Renal cortical epithelial cell (primary cell): ENCODE results near the gene RPL37. TPM values are rescaled to one million over a fixed set of nuclear protein-coding genes. Genes with fewer than 3 reads are reported as not detected.
"Not testable (repeated sequence)": the region's sequence is repeated elsewhere in the genome, so short reads cannot be mapped to it uniquely, and the experiment has no call there.

ENCODE experiments used
- DNase-seq: peaks from one replicate; pipeline ENCODE4 v3.0.0-alpha.2; 2011; ENCODE audit warnings: low read depth
- total RNA-seq: library from RNA; depleted of rRNA; stranded (reverse); fragments of >200 nt; gene quantifications from 2 replicates; pipeline ENCODE4 v1.2.3, GENCODE V29; 2014

Gene RPL37
- total RNA-seq = 168 and 350 TPM in 2 replicates

DNA sequence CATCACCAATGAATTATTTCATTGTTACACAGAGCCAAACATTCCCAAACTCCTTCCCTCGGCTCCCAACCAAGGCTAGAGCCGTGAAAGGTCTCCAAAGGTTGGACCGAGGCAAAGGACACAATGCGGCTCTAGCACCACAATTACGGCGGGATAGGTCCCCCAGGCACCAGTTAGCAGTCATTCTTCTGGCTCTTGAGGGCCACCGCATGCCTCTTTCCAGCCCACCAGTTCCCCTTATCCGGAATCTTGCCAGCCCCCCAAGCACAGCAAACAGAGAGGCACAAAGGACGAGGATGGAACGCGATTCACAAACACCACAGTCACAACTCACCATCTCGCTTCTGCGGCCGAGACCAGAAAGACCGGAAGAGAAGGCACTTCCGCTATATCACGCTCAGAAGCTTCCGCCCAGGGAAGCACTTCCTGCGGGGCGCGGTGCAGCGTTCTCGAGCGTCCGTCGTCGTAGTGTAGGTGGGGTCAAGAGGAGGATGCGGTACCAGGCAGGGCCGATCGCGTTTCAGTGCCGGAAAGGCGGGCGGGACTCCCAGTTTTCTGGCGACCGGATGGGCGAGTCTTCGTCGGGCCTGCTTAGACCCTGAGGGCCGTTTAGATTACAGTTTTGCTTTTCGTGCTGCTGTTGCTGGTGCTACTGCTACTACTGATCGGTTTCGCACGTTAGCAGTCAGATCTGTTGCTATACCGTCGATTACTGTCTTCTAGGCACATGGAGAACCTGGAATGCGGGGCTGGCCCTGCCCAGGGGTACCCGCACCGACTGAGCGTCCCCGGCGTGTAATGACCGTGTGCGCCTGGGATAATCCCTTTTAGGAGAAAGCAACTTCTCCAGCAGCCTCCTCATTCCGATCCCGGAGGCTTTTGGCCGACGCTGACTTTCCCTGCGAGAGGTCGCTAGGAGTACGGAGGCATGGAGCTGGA is at the start of gene RPL37:
Gene RPL37 (minus strand): TSS at position 374 of the 939 bp plus-strand sequence. CDS start 37 bp downstream, at position 337.
- DNase-seq = peak; percentile 91

DNA sequence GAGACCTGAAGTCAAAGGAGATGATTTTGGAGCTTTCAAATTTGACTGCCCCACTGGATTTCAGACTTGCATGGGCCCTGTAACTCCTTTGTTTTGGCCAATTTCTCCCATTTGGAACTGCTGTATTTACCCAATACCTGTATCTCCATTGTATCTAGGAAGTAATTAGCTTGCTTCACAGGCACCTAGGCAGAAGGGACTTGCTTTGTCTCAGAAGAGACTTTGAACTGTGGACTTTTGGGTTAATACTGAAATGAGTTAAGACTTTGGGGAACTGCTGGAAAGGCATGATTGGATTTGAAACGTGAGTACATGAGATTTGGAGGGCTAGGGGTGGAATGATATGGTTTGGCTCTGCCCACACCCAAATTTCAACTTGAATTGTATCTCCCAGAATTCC is 48.0 kb upstream of the RPL37 start:
- not testable (repeated sequence) for DNase-seq

DNA sequence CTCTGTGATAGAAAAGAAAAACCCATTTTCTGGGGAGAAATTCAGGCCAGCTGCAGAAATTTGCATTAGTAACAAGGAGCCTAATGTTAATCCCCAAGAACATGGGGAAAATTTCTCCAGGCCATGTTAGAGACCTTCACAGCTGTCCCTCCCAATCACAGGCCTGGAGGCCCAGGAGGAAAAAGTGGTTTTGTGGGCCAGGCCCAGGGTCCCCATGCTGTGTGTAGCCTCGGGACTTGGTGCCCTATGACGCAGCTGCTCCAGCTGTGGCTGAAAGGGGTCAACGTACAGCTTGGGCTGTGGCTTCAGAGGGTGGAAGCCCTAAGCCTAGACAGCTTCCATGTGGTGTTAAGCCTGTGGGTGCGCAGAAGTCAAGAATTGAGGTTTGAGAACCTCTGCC is 47.3 kb upstream of the RPL37 start:
- DNase-seq = no peak

GRCh38 chr5:40879163-40879942 is 44.3 kb upstream of the RPL37 start:
- peak; percentile 33 for DNase-seq

DNA sequence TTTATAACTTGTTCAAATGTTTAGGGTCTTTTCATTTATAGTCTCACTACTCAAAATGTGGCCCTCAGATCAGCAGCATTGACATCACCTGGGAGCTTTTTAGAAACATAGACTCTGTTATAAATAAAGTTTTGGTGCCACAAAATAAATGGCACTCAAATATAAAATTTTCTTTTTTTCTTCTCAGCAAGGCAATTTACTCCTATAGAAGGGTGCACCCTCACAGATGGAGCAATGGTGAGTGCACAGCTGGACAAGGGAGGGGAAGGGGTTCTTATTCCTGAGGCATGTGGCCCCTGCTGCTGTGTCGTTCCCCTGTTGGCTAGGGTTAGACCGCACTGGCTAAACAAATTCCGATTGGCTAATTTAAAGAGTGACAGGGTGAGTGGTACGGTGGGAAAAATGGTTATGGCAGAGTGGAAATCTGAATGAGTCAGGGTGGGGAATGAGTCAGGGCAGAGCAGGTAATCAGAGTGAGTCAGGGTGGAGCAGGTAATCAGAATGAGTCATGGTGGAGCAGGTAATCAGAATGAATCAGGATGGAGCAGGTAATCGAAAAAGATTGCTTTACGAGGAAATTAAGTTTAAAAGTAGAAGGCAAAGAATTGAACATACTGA is 42.5 kb upstream of the RPL37 start:
- peak; percentile 4 for DNase-seq

GRCh38 chr5:40875958-40876357 is 40.9 kb upstream of the RPL37 start:
- no peak for DNase-seq

DNA sequence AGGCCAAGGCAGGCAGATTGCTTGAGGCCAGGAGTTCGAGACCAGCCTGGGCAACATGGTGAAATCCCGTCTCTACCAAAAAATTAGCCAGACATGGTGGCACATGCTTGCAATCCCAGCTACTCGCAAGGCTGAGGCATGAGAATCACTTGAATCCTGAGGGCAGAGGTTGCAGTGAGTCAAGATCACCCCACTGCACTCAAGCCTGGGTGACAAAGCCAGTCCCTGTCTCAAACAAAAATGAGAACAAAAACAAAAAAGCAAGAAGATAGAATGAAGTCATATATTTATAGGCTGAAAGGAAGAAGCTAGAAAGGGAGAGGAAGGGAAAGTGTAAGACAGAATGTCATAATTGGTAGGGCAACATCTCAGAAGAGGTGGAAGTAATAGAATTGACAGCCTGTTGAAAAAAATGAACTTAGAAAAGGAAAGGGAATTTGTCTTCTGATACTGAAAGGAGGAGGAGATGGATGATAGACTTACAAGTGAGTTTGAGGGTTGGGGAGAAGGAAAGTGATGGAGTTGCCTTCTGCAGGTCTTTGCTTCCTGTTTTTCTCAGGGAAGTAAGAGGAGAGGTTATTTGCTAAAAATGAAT is 38.4 kb upstream of the RPL37 start:
- no peak for DNase-seq

DNA sequence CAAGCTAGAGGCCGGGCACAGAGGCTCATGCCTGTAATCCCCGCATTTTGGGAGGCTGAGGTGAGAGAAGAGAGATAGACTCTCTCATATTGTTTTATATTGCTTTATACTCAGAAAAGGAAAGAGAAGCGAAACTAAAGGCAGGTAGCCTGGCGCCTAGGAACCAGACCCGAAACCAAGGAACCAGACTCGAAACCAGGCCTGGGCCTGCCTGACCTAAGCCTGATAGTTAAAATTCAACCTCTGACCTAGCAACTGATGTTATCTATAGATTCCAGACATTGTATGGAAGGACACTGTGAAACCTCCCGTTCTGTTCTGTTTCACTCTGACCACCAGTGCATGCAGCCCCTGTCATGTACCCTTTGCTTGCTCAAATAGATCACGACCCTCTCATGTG is 37.2 kb upstream of the RPL37 start:
- not testable (repeated sequence) for DNase-seq

DNA sequence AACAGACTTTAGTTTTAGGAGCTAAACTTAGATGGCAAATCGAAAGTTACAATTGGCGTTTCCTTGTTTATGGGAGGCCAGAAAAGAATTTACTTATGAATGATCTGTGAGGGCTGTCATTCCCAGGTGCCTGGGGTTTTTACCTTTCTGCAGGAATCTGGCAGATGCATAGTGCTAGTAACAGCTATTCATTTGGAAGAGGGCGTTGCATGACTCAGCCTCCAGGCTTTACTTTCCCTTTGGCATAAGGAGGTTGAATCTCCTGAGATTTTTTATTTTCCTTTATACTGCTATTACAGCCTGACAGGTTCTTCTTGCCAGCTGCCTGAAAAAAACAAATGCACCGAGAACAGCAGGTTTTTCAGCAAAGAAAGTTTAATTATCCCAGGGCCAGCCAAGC is 36.2 kb upstream of the RPL37 start:
- DNase-seq = no peak

DNA sequence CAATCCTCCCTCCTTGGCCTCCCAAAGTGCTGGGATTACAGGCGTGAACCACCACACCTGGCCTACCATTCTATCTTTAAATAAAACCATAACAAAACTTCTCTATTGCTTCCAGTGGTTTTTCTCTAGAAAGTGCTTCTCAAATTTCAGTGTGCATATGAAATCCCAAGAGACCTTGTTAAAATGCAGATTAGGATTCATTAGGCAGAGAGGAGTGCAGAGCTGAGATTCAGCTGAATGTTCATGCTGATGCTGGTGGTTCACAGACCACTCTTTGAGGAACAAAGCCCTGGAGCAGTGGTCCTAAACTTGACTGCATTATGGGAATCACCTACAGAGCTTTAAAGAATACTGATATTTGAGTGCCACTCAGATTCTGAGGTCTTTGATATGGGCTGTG is 34.4 kb upstream of the RPL37 start:
- DNase-seq = no peak

GRCh38 chr5:40866844-40867243 is 31.8 kb upstream of the RPL37 start:
- DNase-seq = no peak

- DNase-seq = not testable (repeated sequence)
Measured at GRCh38 chr5:40865004-40865403, 30.0 kb upstream of the RPL37 start.

GRCh38 chr5:40860711-40861110 is 25.7 kb upstream of the RPL37 start:
- DNase-seq = no peak

DNA sequence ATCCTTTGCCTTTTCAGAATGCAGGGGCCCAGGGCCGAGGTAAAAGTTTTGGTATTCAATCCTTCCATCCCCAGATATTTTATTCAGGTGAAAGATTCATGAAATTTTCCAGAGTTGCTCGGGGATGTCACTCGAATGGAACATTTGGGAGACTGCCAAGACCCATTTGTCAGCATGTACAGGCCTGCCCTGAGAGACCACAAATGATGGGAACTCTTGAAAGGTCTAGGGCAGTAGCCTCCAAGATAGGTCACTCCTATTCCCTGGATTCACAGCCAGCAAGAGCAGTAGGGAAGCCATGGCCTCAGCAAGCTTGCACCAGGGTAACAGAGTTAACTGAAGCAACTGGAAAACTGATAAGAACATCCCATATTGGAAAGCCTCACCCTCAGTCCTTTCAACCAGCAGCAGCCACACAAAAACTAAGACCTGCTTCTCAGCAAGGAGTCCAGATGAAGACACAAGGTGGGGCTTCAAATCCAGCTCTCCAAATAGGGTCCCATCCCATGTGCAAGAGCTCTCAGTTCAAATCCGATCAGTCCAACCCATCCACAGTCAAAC is 18.7 kb upstream of the RPL37 start:
- DNase-seq = peak; percentile 19

DNA sequence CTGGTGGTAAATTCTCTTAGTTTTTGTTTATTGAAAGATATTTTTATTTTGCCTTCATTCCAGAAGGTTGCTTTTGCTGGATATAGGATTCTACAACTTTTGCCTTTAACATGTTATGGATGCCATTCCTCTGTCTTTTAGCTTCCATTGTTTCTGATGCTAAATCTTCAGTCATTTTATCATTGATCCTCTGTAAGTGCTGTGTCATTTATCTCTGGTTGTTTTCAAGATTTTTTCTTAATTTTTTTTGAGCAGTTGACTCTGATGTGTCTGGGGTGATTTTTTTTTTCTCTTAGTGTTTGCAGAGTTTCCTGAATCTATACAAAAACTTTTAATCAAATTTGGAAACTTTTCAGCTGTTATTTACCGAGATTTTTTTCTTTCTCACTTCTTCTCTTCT is 12.5 kb upstream of the RPL37 start:
- DNase-seq = no peak

GRCh38 chr5:40846371-40846770 is 11.3 kb upstream of the RPL37 start:
- no peak for DNase-seq

GRCh38 chr5:40844565-40844964 is 9.5 kb upstream of the RPL37 start:
- no peak for DNase-seq

- peak; percentile 19 for DNase-seq
Measured at GRCh38 chr5:40842351-40842750, 7.3 kb upstream of the RPL37 start.

- DNase-seq = peak; percentile 37
Measured at GRCh38 chr5:40841068-40841805, 6.2 kb upstream of the RPL37 start, which contains the start of gene CARD6. CARD6 (plus strand) TSS chr5:40841367; CDS start chr5:40841383, 16 bp downstream.

DNA sequence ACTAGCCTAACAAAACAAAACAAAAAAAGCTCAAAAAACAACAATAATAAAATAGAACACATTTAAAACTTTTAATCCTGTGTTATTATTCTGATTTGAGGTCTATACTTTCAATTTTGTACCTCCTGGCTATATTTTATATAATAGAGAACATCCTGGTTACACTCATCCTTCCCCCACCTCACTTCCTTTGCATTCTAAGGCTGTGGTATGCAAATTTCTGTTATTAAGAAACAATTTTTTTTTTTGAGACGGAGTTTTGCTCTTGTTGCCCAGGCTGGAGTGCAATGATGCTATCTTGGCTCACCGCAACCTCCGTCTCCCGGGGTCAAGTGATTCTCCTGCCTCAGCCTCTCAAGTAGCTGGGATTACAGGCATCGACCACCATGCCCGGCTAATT is 3.1 kb upstream of the RPL37 start:
- no peak for DNase-seq

DNA sequence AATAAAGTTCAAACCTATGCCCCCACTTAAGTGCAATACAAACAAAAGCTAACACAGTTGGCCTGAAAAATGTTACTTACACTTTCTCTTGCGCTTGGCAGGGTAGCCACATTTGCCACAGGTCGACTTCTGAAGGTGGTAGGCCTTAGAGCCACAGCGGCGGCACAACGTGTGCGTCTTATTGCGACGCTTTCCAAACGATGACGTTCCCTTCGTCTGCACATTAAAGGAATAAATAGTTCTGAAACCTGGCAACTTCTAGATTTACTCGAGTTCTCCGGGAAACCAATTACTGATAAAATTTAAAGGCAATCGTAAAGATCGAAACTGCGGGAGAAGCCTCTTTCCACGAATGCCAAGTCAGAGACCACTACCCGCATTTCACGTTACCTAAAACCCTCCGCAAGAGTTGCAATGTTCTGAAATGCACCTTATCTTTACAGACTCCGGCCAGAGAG is 602 bp downstream of the RPL37 start:
- peak; percentile 21 for DNase-seq
